Ovary (tissue), 9 donors: ENCODE measurements around the gene PDSS2. TPM values are rescaled to one million over a fixed set of nuclear protein-coding genes. Genes with fewer than 3 reads are reported as not detected.

ENCODE experiments used
- DNase-seq, 5 donors: peaks; one replicate each; pipeline ENCODE4 v3.0.0-alpha.2; 2019 to 2020
- H3K27ac ChIP-seq, 2 donors: fragments of 200-600 bp; one replicate each; pipeline versions ENCODE4 v1.5.1 to v1.8.0; 2019 to 2022
- H3K27me3 ChIP-seq: fragments of 200-600 bp; one replicate; pipeline ENCODE4 v1.8.0; 2022
- H3K36me3 ChIP-seq: fragments of 200-600 bp; sonication (generic); one replicate; pipeline ENCODE4 v1.5.1; 2019
- H3K4me1 ChIP-seq: one replicate; pipeline ENCODE4 v1.8.1; 2013; ENCODE audit warnings: mild to moderate bottlenecking, moderate library complexity; ENCODE audit not compliant: insufficient read depth
- H3K4me3 ChIP-seq: fragments of 200-600 bp; sonication (generic); one replicate; pipeline ENCODE4 v1.5.1; 2017
- H3K9me3 ChIP-seq, 2 donors: fragments of 200-600 bp in 1 of 2; sonication (generic) in 1 of 2; one replicate each; pipeline versions ENCODE4 v1.5.1 to v1.8.1; 2013 to 2019; ENCODE audit warnings: mild to moderate bottlenecking in 1 of 2, moderate library complexity in 1 of 2
- EP300 ChIP-seq: sonication (generic); formaldehyde crosslinking; IDR thresholded peaks from one replicate; pipeline ENCODE4 v1.6.1; 2017; ENCODE audit warnings: antibody characterized with exemption
- POLR2A ChIP-seq: fragments of 450-650 bp; IDR thresholded peaks from one replicate; pipeline ENCODE4 v1.6.1; 2017; ENCODE audit warnings: antibody characterized with exemption, mild to moderate bottlenecking, moderate library complexity
- WGBS, 3 donors: extraction: QIAGEN DNeasy Blood & Tissue Kit in 1 of 3; methylation state at CpG; one replicate each; pipeline versions ENCODE4 v1.1.5 to v1.1.7; 2013 to 2017; 5-methylcytosine and 5-hydroxymethylcytosine counted together
- intact Hi-C, 4 donors: fragments of 100-400 bp; cut with DNase I; formaldehyde crosslinking; loops; one replicate each; pipeline versions ENCODE4 v1.11.0 to v1.15.1; 2022 to 2023
- polyA plus RNA-seq, 2 donors: library from polyadenylated mRNA; stranded (reverse); fragments of 200-250 nt in 1 of 2; fragments of 350-450 nt in 1 of 2; fragmentation: Illumina TruSeq in 1 of 2; extraction: RNeasy Lipid Tissue Mini Kit (QIAGEN cat#74804) in 1 of 2; gene quantifications; one replicate each; pipeline ENCODE4 v1.2.3, GENCODE V29; 2013 to 2014
- total RNA-seq, 7 donors: library from RNA; depleted of rRNA in 2 of 7; stranded (reverse); fragments of >200 nt in 2 of 7; fragmentation: NEBNext Ultra II Directional in 3 of 7; extraction: Animal tissue kit (Norgen Biotek cat#: 25700) in 3 of 7; gene quantifications; one replicate each; pipeline versions ENCODE4 v1.1.0 to v1.2.4, GENCODE V29; 2016 to 2023
- TF ChIP-seq, protein P1 (sequence below), 3 donors: fragments of 450-650 bp in 2 of 3; fragments of 200-600 bp in 1 of 3; IDR thresholded peaks; one replicate each; pipeline versions ENCODE4 v1.5.1 to v1.8.0; 2016 to 2022; ENCODE audit warnings: antibody characterized with exemption in 3 of 3, mild to moderate bottlenecking in 1 of 3
- donor health status: DM: no; HTN: no; CAD: no; lungs with moderate emphysema.
- donor health status: DM: no; HTN: no; CAD: no.
- donor health status: Bipolar disorder and iron deficiency.
- donor health status: DM: yes; HTN: yes; CAD: no.
- donor health status: DM: no; HTN: no; CAD: no.
- donor health status: DM: yes; HTN: yes; CAD: no.

The PDSS2 gene
- total and polyA plus RNA-seq, 9 donors, result 8.2 to 17.5 (median 12.0) TPM

DNA sequence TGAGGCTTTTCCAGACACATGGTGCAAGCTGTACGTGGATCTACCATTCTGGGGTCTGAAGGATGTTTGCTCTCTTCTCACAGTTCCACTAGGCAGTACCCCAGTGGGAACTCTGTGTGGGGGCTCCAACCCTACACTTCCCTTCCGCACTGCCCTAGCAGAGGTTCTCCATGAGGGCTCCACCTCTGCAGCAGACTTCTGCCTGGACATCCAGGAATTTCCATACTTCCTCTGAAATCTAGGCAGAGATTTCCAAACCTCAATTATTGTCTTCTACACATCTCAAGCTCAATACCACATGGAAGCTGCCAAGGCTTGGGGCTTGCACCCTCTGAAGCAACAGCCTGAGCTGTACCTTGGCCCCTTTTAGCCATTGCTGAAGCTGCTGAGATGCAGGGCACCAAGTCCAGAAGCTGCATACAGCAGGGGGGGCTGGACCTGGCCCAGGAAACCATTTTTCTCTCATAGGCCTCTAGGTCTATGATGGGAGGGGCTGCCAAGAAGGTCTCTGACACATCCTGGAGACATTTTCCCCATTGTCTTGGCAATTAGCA lies 11.6 kb downstream of the PDSS2 start:
- H3K27me3 ChIP-seq, result no peaks in the 10 kb centered on the region
- TF ChIP-seq EP300 (no peak), POLR2A (no peak)
- TF ChIP-seq, protein P1, sequence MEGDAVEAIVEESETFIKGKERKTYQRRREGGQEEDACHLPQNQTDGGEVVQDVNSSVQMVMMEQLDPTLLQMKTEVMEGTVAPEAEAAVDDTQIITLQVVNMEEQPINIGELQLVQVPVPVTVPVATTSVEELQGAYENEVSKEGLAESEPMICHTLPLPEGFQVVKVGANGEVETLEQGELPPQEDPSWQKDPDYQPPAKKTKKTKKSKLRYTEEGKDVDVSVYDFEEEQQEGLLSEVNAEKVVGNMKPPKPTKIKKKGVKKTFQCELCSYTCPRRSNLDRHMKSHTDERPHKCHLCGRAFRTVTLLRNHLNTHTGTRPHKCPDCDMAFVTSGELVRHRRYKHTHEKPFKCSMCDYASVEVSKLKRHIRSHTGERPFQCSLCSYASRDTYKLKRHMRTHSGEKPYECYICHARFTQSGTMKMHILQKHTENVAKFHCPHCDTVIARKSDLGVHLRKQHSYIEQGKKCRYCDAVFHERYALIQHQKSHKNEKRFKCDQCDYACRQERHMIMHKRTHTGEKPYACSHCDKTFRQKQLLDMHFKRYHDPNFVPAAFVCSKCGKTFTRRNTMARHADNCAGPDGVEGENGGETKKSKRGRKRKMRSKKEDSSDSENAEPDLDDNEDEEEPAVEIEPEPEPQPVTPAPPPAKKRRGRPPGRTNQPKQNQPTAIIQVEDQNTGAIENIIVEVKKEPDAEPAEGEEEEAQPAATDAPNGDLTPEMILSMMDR (IDR thresholded peaks at IDR 0.05), result no peak
- no peaks in the 10 kb centered on the region for H3K36me3 ChIP-seq
- no peak overlapping the region for H3K4me3 ChIP-seq
- no peaks in the 10 kb centered on the region for H3K4me1 ChIP-seq
- 96 to 100% (median 97%) methylated on average over 2 of the region's 2 CpGs for WGBS, 3 donors
- no peaks in the 10 kb centered on the region for H3K9me3 ChIP-seq
- DNase-seq, result no peak
- H3K27ac ChIP-seq, result no peak overlapping the region
- intact Hi-C loops, result no loop called here

DNA sequence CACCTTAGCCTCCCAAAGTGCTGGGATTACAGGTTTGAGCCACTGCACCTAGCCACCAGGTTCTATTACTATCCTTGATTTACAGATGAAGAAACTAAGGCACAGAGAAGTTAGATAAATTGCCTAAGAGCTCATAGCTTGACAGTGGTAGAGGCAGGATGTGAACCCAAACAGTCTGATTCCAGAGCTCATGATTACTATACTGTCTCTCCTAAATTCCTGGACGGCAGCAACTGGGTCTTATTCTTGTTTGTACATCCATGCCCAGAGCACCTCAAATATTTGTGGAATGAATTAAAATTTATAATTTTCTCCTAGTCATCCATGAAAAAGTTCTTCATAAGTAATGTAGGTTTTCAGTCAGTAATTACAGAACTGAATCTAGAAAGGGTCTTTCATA lies 15.1 kb downstream of the PDSS2 start:
- no peaks in the 10 kb centered on the region for H3K27me3 ChIP-seq
- H3K36me3 ChIP-seq, result no peaks in the 10 kb centered on the region
- no peak overlapping the region for H3K4me3 ChIP-seq
- intact Hi-C loops, result no loop called here
- no peaks in the 10 kb centered on the region for H3K9me3 ChIP-seq
- no peaks in the 10 kb centered on the region for H3K4me1 ChIP-seq
- TF ChIP-seq EP300 (no peak), POLR2A (no peak)
- TF ChIP-seq, protein P1 (IDR thresholded peaks at IDR 0.05), result no peak
- no peak overlapping the region for H3K27ac ChIP-seq
- 75 to 86% (median 80%) methylated on average over 1 of the region's 1 CpG for WGBS, 3 donors
- DNase-seq, result no peak

DNA sequence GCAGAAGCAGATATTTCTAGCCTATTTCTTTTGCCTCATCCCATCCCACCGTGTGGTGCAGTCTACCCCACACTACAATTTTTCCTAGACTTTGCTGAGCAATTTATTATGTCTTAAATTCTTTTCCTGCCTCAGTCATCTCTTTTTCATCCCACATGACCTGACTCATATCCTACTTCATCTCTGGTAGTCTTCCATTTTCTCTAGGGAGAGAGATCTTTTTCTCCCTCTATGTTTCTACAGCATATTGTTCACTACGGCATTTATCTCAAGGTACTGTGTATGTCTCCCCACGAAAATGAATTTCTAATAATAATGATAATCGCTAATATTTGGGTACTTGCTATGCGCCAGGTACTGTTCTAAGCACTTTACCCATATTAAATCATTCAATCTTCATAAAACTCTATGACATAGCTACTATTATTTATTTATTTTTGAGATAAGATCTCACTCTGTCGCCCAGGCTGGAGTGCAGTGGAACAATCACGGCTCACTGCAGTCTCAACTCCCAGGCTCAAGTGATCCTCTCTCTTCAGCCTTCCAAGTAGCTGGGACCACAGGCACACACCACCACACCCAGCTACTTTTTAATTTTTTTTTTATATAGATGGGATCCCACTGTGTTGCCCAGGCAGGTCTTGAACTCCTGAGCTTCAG lies 15.6 kb downstream of the PDSS2 start:
- Histone ChIP-seq H3K27ac (no peak overlapping the region), H3K27me3 (no peaks in the 10 kb centered on the region), H3K4me1 (no peaks in the 10 kb centered on the region), H3K9me3 (no peaks in the 10 kb centered on the region), H3K4me3 (no peak overlapping the region), H3K36me3 (no peaks in the 10 kb centered on the region)
- intact Hi-C loops, result no loop called here
- 89 to 91% (median 91%) methylated on average over 7 of the region's 7 CpGs for WGBS, 3 donors
- DNase-seq, result no peak
- TF ChIP-seq, protein P1 (IDR thresholded peaks at IDR 0.05), result no peak

DNA sequence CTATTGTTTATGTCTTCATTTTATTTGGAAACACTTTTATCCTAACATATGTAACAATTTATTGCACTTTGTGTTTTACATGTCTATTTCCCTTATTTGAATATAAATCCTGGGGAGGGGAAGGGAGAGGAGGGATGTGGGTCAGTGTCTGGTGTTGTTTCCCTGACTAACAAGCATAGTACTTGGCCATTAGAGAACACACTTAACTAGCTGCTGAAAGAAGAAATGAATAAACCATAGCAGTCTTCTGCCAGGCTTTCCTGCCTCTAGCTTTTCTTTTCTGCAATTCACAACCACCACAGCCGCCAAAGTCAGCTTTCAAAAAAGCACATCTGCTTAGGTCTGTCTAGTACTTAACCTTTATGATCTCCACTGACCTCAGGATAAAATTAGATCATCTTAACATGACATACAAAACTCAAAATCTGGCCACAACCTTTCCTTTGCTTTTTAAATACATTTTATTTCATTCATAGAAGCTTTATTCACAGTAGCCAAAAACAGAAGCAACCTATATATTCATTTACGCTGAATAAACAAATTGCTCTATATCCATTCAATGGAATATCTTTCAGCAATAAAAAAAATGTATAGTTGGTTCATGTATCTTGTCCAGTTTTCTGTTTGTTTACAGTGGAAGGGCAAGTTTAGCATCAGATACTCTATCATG lies 16.3 kb downstream of the PDSS2 start:
- intact Hi-C loops, result no loop called here
- H3K36me3 ChIP-seq, result no peaks in the 10 kb centered on the region
- H3K4me1 ChIP-seq, result no peaks in the 10 kb centered on the region
- H3K27me3 ChIP-seq, result no peaks in the 10 kb centered on the region
- no peak overlapping the region for H3K4me3 ChIP-seq
- H3K27ac ChIP-seq, result no peak overlapping the region
- WGBS, 3 donors, result 94 to 99% (median 96%) methylated on average over 2 of the region's 2 CpGs
- no peaks in the 10 kb centered on the region for H3K9me3 ChIP-seq
- no peak for DNase-seq
- TF ChIP-seq EP300 (no peak), POLR2A (no peak)
- TF ChIP-seq, protein P1 (IDR thresholded peaks at IDR 0.05), result no peak
